Effector memory CD4-positive, alpha-beta T cell (primary cell): ENCODE data around the gene CLTC.

Experiments
- DNase-seq, 3 donors: peaks; one replicate each; pipeline ENCODE4 v3.0.0-alpha.2; 2020
- H3K27ac ChIP-seq: 2 replicates; pipeline ENCODE4 v1.7.0; 2013; ENCODE audit warnings: mild to moderate bottlenecking, low read length, moderate library complexity; ENCODE audit not compliant: insufficient read depth, poor library complexity, severe bottlenecking
- H3K27me3 ChIP-seq: replicated peaks from 2 replicates; pipeline ENCODE4 v1.7.0; 2013; ENCODE audit warnings: mild to moderate bottlenecking, low read length; ENCODE audit not compliant: insufficient read depth, control insufficient read depth, poor library complexity, severe bottlenecking
- H3K36me3 ChIP-seq: 2 replicates; pipeline ENCODE4 v1.7.0; 2013; ENCODE audit warnings: mild to moderate bottlenecking, low read length, moderate library complexity; ENCODE audit not compliant: control insufficient read depth, insufficient read depth
- H3K4me1 ChIP-seq: 2 replicates; pipeline ENCODE4 v1.7.0; 2013; ENCODE audit warnings: low read length, mild to moderate bottlenecking; ENCODE audit not compliant: control insufficient read depth, insufficient read depth, poor library complexity, severe bottlenecking
- H3K4me3 ChIP-seq: 2 replicates; pipeline ENCODE4 v1.7.0; 2013; ENCODE audit warnings: low read length, low read depth, mild to moderate bottlenecking; ENCODE audit not compliant: insufficient read depth, poor library complexity, severe bottlenecking
- H3K9me3 ChIP-seq: 2 replicates; pipeline ENCODE4 v1.7.0; 2013; ENCODE audit warnings: mild to moderate bottlenecking, low read length, moderate library complexity; ENCODE audit not compliant: control insufficient read depth

The CLTC gene

DNA sequence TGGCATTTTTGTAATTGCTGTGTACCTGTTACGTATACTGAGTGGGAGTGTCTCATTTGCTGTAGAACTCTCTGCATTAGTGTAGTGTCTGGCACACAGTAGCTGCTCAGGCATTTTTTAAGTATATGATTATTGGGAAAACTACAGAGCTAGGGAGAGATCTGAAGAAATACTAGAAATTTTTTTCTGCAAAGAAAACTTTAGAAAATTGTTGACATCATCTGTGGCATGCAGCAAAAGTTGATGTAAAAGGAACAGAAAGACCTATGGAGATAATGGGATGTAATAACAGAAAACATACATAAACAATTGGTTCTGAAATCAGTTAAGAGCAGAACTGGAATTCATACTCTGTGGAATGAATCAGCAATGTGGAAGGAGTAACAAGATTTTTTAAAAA lies 11.6 kb downstream of the CLTC start:
- Histone ChIP-seq H3K27ac (no peak overlapping the region), H3K9me3 (no peaks in the 10 kb centered on the region), H3K4me1 (peaks cover 33% of the 10 kb centered on the region)

DNA sequence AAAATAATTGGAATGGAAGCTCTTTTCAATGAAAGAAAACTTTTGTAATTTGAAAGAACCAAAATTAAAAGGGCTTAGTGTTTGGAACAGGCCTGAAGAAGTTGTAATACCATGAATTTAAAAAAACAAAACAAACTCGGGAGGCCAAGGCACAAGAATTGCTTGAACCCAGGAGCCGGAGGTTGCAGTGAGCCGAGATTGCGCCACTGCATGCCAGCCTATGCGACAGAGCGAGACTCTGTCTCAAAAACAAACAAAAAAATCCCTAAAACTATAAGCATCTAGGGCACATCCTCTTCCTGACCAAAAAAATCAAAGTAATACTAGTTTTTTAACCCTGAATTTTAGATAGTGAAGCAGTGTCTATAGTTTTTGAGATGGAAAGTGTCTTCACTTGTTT lies 12.7 kb downstream of the CLTC start:
- H3K4me3 ChIP-seq = no peak overlapping the region
- no peak for DNase-seq
- H3K27me3 ChIP-seq = no peaks in the 10 kb centered on the region
- peaks cover 30% of the 10 kb centered on the region for H3K4me1 ChIP-seq
- H3K9me3 ChIP-seq = no peaks in the 10 kb centered on the region
- peaks cover 3% of the 10 kb centered on the region for H3K36me3 ChIP-seq
- H3K27ac ChIP-seq = no peak overlapping the region

More for the DNA sequence above, 11.6 kb downstream of the CLTC start:
- DNase-seq = no peak
- no peaks in the 10 kb centered on the region for H3K27me3 ChIP-seq
- H3K36me3 ChIP-seq = peaks cover 3% of the 10 kb centered on the region
- no peak overlapping the region for H3K4me3 ChIP-seq

DNA sequence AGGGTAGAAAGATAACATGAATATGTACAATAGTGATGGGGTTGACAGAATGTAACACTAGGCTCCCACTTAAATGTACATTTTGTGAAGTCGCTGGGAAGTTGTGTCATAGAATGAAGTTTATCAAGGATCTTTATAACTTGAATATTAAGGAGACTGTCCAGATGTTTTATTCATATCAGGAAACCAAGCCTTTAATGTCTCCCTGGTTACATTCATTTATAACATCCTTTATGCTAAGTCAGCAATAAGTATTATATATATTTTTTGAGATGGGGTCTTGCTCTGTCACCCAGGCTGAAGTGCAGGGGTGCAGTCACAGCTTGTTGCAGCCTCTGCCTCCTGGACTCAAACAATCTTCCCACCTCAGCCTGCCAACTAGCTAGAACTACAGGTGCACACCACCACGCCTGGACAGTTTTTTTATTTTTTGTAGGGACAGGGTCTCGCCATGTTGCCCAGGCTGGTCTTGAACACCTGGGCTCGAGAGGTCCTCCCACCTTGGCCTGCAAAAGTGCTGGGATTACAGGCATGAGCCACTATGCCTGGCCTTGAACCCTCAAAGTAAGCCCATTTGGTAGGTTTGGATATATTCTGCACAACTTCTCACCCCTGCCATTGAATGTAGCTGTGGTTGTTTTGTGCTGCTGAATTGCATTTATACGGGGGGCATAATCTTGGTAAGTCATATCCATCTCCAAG lies 14.1 kb downstream of the CLTC start:
- no peaks in the 10 kb centered on the region for H3K27me3 ChIP-seq
- peaks cover 3% of the 10 kb centered on the region for H3K36me3 ChIP-seq
- H3K4me1 ChIP-seq = peaks cover 30% of the 10 kb centered on the region
- H3K9me3 ChIP-seq = no peaks in the 10 kb centered on the region
- H3K27ac ChIP-seq = no peak overlapping the region
- H3K4me3 ChIP-seq = no peak overlapping the region
- DNase-seq = no peak

DNA sequence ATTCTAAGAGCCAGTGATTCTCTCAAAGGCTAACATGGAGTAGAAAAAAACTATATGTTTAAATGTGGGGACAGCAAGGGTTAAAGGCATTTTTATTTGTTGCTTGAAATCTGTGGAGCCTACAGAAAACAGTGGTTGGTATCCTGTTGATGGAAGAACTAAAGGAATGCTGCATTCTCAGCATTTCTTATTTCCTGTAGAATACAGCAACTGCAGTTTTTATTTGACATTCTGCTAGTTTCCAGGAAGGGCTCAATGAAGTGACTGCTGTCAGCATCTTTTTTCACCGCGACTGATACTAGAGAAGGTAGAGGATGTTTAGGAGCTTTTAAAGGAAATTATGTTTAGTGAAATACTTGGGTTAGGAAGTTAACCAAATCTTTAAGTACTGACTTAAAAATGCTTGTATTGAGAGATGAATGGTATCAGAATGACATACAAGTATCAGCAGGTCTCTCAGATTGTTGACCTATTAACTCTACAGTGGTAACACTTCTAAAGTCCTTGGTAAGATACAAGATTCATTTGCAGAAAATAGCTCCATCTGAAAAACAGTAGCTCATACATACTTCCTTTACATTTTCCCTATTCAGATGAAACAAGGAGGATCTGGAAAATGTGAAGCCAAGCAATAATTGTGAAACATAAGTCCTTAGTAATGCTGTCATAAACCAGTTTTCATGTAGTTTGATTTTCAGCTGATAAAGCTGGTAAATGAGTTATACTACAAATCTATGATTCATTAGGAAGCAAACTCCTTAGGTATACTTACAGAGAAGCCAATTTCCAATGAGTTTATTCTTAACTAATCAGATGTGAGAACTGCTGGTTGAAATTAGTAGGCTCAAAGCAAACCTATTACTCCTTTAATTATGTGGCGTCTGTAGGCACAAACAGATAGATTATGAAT lies 15.2 kb downstream of the CLTC start:
- Histone ChIP-seq H3K27ac (no peak overlapping the region), H3K27me3 (no peaks in the 10 kb centered on the region), H3K9me3 (no peaks in the 10 kb centered on the region), H3K36me3 (peaks cover 3% of the 10 kb centered on the region), H3K4me1 (peaks cover 34% of the 10 kb centered on the region), H3K4me3 (no peak overlapping the region)
- no peak for DNase-seq

- DNase-seq = no peak
- Histone ChIP-seq H3K4me1 (peaks cover 27% of the 10 kb centered on the region), H3K4me3 (no peak overlapping the region), H3K27ac (no peak overlapping the region), H3K27me3 (no peaks in the 10 kb centered on the region), H3K9me3 (no peaks in the 10 kb centered on the region), H3K36me3 (peaks cover 3% of the 10 kb centered on the region)
Measured at GRCh38 chr17:59637611-59638310, 18.1 kb downstream of the CLTC start.

- no peak for DNase-seq
- H3K4me1 ChIP-seq = peaks cover 26% of the 10 kb centered on the region
Measured at GRCh38 chr17:59638553-59638952, 18.9 kb downstream of the CLTC start.

GRCh38 chr17:59641799-59642484 lies 22.2 kb downstream of the CLTC start:
- Histone ChIP-seq H3K36me3 (peaks cover 28% of the 10 kb centered on the region), H3K27me3 (no peaks in the 10 kb centered on the region), H3K4me3 (no peak overlapping the region), H3K27ac (no peak overlapping the region), H3K4me1 (peaks cover 17% of the 10 kb centered on the region), H3K9me3 (no peaks in the 10 kb centered on the region)
- no peak for DNase-seq

More at GRCh38 chr17:59638553-59638952, 18.9 kb downstream of the CLTC start:
- H3K36me3 ChIP-seq = peaks cover 3% of the 10 kb centered on the region
- no peak overlapping the region for H3K27ac ChIP-seq
- H3K27me3 ChIP-seq = no peaks in the 10 kb centered on the region
- no peak overlapping the region for H3K4me3 ChIP-seq
- no peaks in the 10 kb centered on the region for H3K9me3 ChIP-seq

GRCh38 chr17:59642565-59642964 lies 22.9 kb downstream of the CLTC start:
- Histone ChIP-seq H3K27ac (no peak overlapping the region), H3K27me3 (no peaks in the 10 kb centered on the region), H3K9me3 (no peaks in the 10 kb centered on the region), H3K36me3 (peaks cover 32% of the 10 kb centered on the region), H3K4me3 (no peak overlapping the region), H3K4me1 (peaks cover 17% of the 10 kb centered on the region)
- DNase-seq = no peak

GRCh38 chr17:59643159-59644140 lies 23.8 kb downstream of the CLTC start:
- Histone ChIP-seq H3K36me3 (peaks cover 36% of the 10 kb centered on the region), H3K4me3 (no peak overlapping the region), H3K9me3 (no peaks in the 10 kb centered on the region), H3K4me1 (peaks cover 17% of the 10 kb centered on the region), H3K27ac (no peak overlapping the region), H3K27me3 (no peaks in the 10 kb centered on the region)
- no peak for DNase-seq
